PC-3 (cell line): ENCODE results near the gene LY6G5C. TPM values are rescaled to one million over a fixed set of nuclear protein-coding genes. Genes with fewer than 3 reads are reported as not detected.

Experiments used
- ATAC-seq: fragments of 200-7000 bp; cut with Tn5 transposase; 2 replicates; pipeline ENCODE4 v1.9.1; 2020; ENCODE audit warnings: mild to moderate bottlenecking, moderate library complexity
- BruUV-seq: library from RNA; stranded (reverse); fragments of 400-500 nt; replicated peaks from 2 replicates; lab custom pipeline; 2021; lab: Mats Ljungman, UMichigan
- CTCF ChIA-PET: fragments of 300-600 bp; sonication (Branson Sonifier 250); formaldehyde crosslinking; loops from one replicate; lab custom pipeline; 2022; ENCODE audit warnings: antibody characterized with exemption; lab: Charles Lee
- POLR2A ChIA-PET: fragments of 300-600 bp; sonication (Branson Sonifier 250); formaldehyde crosslinking; loops from one replicate; lab custom pipeline; 2022; ENCODE audit warnings: antibody characterized with exemption; ENCODE audit not compliant: unreplicated experiment; lab: Charles Lee
- DNase-seq: peaks from one replicate; pipeline ENCODE4 v3.0.0-alpha.2; 2015
- H2AFZ ChIP-seq: fragments of 300-600 bp; sonication (generic); 2 replicates; pipeline ENCODE4 v1.6.0; 2016; ENCODE audit warnings: antibody characterized with exemption, low read length
- H3F3A ChIP-seq: fragments of 300-600 bp; sonication (generic); one replicate; pipeline ENCODE4 v1.6.0; 2017; ENCODE audit warnings: antibody characterized with exemption, low read length, control low read depth, mild to moderate bottlenecking; ENCODE audit not compliant: unreplicated experiment
- H3K27ac ChIP-seq: fragments of 300-600 bp; sonication (generic); 2 replicates; pipeline ENCODE4 v1.5.1; 2016; ENCODE audit warnings: mild to moderate bottlenecking, low read length
- H3K27me3 ChIP-seq: fragments of 300-600 bp; sonication (generic); 2 replicates; pipeline ENCODE4 v1.6.1; 2016; ENCODE audit warnings: low read length, mixed read lengths
- H3K36me3 ChIP-seq: fragments of 300-600 bp; sonication (generic); 2 replicates; pipeline ENCODE4 v1.6.1; 2016; ENCODE audit warnings: low read depth, mixed run types, low read length, mixed read lengths
- H3K4me1 ChIP-seq: fragments of 300-600 bp; sonication (generic); 2 replicates; pipeline ENCODE4 v1.5.1; 2016; ENCODE audit warnings: low read length; ENCODE audit not compliant: insufficient read depth
- H3K4me2 ChIP-seq: fragments of 300-600 bp; sonication (generic); 2 replicates; pipeline ENCODE4 v1.6.0; 2016; ENCODE audit warnings: low read length
- H3K4me3 ChIP-seq: fragments of 300-600 bp; sonication (generic); 2 replicates; pipeline ENCODE4 v1.5.1; 2016; ENCODE audit warnings: mild to moderate bottlenecking, low read length, mixed read lengths
- H3K79me2 ChIP-seq: fragments of 300-600 bp; sonication (generic); 2 replicates; pipeline ENCODE4 v1.6.1; 2017; ENCODE audit warnings: low read length, mixed read lengths
- H3K9ac ChIP-seq: fragments of 300-600 bp; sonication (generic); 2 replicates; pipeline ENCODE4 v1.6.0; 2016; ENCODE audit warnings: mild to moderate bottlenecking, low read length
- H3K9me2 ChIP-seq: fragments of 300-600 bp; sonication (generic); replicated peaks from 2 replicates; pipeline ENCODE4 v1.6.1; 2016; ENCODE audit warnings: mixed run types, low read length, mixed read lengths
- H3K9me3 ChIP-seq: fragments of 300-600 bp; sonication (generic); 2 replicates; pipeline ENCODE4 v1.6.1; 2016; ENCODE audit warnings: low read length, mixed read lengths
- H4K20me1 ChIP-seq: fragments of 300-600 bp; sonication (generic); 2 replicates; pipeline ENCODE4 v1.6.1; 2016; ENCODE audit warnings: low read length, mixed read lengths
- CTCF ChIP-seq: fragments of 300-600 bp; sonication (generic); conservative IDR thresholded peaks from 2 replicates; pipeline ENCODE4 v1.5.1; 2017; ENCODE audit warnings: antibody characterized with exemption, low read depth, mild to moderate bottlenecking, low read length
- EZH2 ChIP-seq: fragments of 300-600 bp; sonication (generic); IDR thresholded peaks from one replicate; pipeline ENCODE4 v1.6.1; 2017; ENCODE audit warnings: antibody characterized with exemption, mild to moderate bottlenecking, low read length; ENCODE audit not compliant: unreplicated experiment
- EZH2phosphoT487 ChIP-seq: fragments of 300-600 bp; sonication (generic); IDR thresholded peaks from 2 replicates; pipeline ENCODE4 v1.6.1; 2018; ENCODE audit warnings: mild to moderate bottlenecking, antibody characterized with exemption, low read length, borderline replicate concordance
- intact Hi-C: fragments of 100-400 bp; cut with micrococcal nuclease; formaldehyde crosslinking; loops from 2 replicates; pipeline ENCODE4 v1.9.0; 2023
- total RNA-seq: library from RNA; depleted of rRNA; stranded (reverse); fragments of >200 nt; gene quantifications from 2 replicates; pipeline ENCODE4 v1.2.3, GENCODE V29; 2014

Gene LY6G5C
- total RNA-seq, 1 experiment from 2014 or later: 1.8 TPM

GRCh38 chr6:31687321-31687720 is 6.5 kb upstream of the LY6G5C start:
- Histone ChIP-seq H3K4me3 (no peak overlapping the region), H3K9ac (no peak overlapping the region), H2AFZ (no peak overlapping the region), H3K27me3 (no peaks in the 10 kb centered on the region), H3K9me3 (no peaks in the 10 kb centered on the region), H3K4me2 (no peak overlapping the region), H3K9me2 (no peaks in the 10 kb centered on the region), H3F3A (no peaks in the 10 kb centered on the region), H3K79me2 (no peaks in the 10 kb centered on the region), H3K4me1 (0 out of 2 replicates have a peak, but pooled peaks cover 3% of the 10 kb centered on the region), H4K20me1 (no peaks in the 10 kb centered on the region), H3K36me3 (peaks cover 8% of the 10 kb centered on the region; the same call in 1 of the 2 replicates), H3K27ac (no peak overlapping the region)
- BruUV-seq: no TSS peak
- ChIA-PET CTCF (no interaction called here), POLR2A (no interaction called here)
- DNase-seq (no peak), ATAC-seq (no peak)
- intact Hi-C loops: loop anchor here (10.0 kb wide), 2 partner anchors 147 to 177 kb away; partner anchors contain the start of gene NEU1
- TF ChIP-seq CTCF (no peak), EZH2phosphoT487 (no peak), EZH2 (no peak)

GRCh38 chr6:31686483-31686882 is 5.6 kb upstream of the LY6G5C start:
- H3K79me2 ChIP-seq: no peaks in the 10 kb centered on the region
- no peak for ATAC-seq
- no peaks in the 10 kb centered on the region for H4K20me1 ChIP-seq
- CTCF ChIA-PET: no interaction called here
- H3F3A ChIP-seq: no peaks in the 10 kb centered on the region
- TF ChIP-seq EZH2phosphoT487 (no peak), CTCF (no peak), EZH2 (no peak)
- H3K36me3 ChIP-seq: peaks cover 8% of the 10 kb centered on the region; the same call in 1 of the 2 replicates
- intact Hi-C loops: loop anchor here (10.0 kb wide), 2 partner anchors 148 to 178 kb away; partner anchors contain the start of gene NEU1
- no peak overlapping the region for H3K4me2 ChIP-seq
- DNase-seq: no peak
- H3K9me2 ChIP-seq: no peaks in the 10 kb centered on the region
- H3K4me1 ChIP-seq: peaks cover 3% of the 10 kb centered on the region; the same call in 1 of the 2 replicates
- POLR2A ChIA-PET: no interaction called here
- no peak overlapping the region for H3K4me3 ChIP-seq
- no peak overlapping the region for H3K9ac ChIP-seq
- H3K27ac ChIP-seq: no peak overlapping the region
- no peaks in the 10 kb centered on the region for H3K27me3 ChIP-seq
- H2AFZ ChIP-seq: no peak overlapping the region
- BruUV-seq: no TSS peak
- H3K9me3 ChIP-seq: no peaks in the 10 kb centered on the region

GRCh38 chr6:31683591-31683990 is 2.7 kb upstream of the LY6G5C start:
- Histone ChIP-seq H3K36me3 (peaks cover 4% of the 10 kb centered on the region; the same call in 1 of the 2 replicates), H3K9me2 (no peaks in the 10 kb centered on the region), H4K20me1 (no peaks in the 10 kb centered on the region), H3K27me3 (no peaks in the 10 kb centered on the region), H2AFZ (no peak overlapping the region), H3F3A (no peaks in the 10 kb centered on the region), H3K79me2 (no peaks in the 10 kb centered on the region), H3K9ac (no peak overlapping the region), H3K27ac (no peak overlapping the region), H3K9me3 (no peaks in the 10 kb centered on the region), H3K4me2 (no peak overlapping the region), H3K4me1 (peaks cover 10% of the 10 kb centered on the region), H3K4me3 (no peak overlapping the region)
- ChIA-PET CTCF (no interaction called here), POLR2A (no interaction called here)
- BruUV-seq: no TSS peak
- DNase-seq (no peak), ATAC-seq (no peak)
- TF ChIP-seq EZH2phosphoT487 (no peak), EZH2 (no peak), CTCF (no peak)
- intact Hi-C loops: loop anchor here (10.0 kb wide), 2 partner anchors 151 to 181 kb away; partner anchors contain the start of gene NEU1
